ENCODE measurements around the gene CA4.
"Not testable (repeated sequence)": the region's sequence is repeated elsewhere in the genome, so short reads cannot be mapped to it uniquely, and the experiment has no call there.

The CA4 gene

DNA sequence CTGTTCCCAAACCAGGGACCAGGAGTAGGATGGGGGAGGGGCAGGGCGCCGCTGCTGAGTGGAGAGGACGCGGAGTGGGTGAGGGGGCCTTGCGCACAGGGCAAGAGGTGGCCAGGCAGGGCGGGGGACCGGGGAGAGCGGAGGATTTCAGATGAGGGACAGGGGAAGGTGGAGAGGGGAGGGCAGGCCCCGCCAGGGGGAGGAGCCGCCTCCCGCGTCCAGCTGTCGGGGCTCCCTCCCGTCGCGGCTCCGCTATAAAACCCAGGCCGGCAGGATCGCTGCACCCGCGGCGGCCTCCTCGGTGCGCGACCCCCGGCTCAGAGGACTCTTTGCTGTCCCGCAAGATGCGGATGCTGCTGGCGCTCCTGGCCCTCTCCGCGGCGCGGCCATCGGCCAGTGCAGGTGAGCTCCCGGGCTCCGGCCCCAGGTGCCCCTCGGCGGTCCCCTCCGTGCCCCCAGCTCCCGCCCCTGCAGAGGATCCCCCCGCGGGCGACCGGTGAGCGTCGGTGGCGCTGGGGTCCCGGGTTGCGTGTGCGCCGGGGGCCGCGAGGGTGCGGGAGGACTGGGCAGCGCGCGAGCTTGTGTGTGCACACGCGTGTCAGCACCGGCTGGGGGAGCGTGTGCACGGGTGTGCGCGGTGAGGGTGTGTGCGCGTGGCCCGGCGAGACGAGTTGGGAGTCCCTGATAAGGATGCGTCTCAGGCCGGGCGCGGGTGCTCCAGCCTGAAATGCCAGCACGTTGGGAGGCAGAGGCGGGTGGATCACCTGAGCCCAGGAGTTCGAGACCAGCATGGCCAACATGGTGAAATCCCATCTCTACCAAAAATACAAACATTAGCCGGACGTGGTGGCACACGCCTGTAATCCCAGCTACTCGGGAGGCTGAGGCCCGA is at the start of gene CA4:
CA4 (plus strand) TSS at position 283 of the 892 bp plus-strand sequence; CDS start at position 345, 62 bp downstream.
- no peak for DNase-seq (ENCODE audit: low read depth in 1 of 2, low spot score in 1 of 2)

- DNase-seq (ENCODE audit: low read depth in 1 of 2, low spot score in 1 of 2) = not testable (repeated sequence)
Observed at GRCh38 chr17:60100577-60100976, 49.2 kb upstream of the CA4 start.

DNA sequence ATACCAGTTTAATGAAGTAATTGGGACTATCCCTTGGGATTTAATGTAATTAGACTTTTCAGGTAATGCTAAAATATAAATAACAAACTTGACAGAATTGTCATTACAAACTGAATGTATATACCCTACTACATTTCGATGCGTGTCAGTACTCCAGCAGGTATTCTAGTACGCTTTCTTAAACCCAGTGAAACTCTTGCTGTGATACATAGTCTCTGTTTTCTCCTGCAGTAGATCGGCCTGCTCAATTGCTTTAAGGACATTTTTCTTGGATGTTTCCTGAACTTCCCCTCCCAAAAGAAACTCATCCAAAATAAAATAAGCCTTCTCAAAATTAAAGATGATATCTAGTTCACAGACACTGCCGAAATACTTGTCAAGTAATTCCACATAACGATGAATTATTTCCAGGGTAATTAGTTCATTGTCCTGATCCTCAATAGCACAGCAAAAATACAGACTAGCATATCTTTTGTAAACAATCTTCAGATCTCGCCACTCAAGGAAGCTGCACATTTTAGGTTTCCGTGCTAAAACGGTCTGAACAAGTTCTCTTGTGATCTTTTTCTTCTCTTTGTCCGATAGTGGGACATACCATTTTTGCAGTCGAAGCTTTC is 47.6 kb upstream of the CA4 start:
- not testable (repeated sequence) for DNase-seq (ENCODE audit: low read depth in 1 of 2, low spot score in 1 of 2)

- peak in 1 of 2 donors; percentile 5 for DNase-seq (ENCODE audit: low read depth in 1 of 2, low spot score in 1 of 2)
Observed at GRCh38 chr17:60102632-60103096, 47.1 kb upstream of the CA4 start.

GRCh38 chr17:60103957-60104356 is 45.8 kb upstream of the CA4 start:
- no peak for DNase-seq (ENCODE audit: low read depth in 1 of 2, low spot score in 1 of 2)

DNA sequence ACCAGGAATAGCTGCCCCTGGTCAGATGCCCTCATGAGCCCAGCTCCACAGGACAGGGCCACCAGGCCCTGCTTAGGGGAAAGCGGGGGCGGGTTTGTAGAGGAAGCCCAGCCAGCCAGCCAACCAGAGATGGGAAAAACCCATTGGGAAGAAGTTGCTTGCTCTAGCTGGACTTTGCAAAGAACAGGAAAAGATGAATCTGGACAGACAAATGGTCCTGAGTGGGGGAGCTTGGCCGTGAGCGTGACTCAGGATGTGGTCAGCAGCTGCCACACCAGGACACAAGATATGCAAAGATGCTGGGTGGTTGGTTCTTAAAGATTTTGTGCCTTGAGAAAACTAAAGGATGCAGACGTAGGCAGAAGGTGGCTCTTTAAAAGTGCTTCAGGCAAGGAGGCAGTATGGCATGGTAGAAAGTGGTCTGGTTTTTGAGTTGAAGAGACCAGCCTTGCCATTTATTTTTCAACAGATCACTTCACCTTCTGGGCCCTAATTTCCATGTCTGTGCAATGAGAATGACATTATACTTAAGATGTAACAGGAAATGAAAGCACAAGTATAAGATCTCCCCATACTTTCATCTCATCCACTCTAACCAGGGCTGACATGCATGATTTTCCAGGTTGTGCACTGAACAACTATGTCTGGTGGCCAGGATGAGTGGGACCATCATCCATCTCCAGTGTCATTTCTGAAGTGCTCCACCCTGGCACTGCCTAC is 43.3 kb upstream of the CA4 start:
- no peak for DNase-seq (ENCODE audit: low read depth in 1 of 2, low spot score in 1 of 2)

- no peak for DNase-seq (ENCODE audit: low read depth in 1 of 2, low spot score in 1 of 2)
Observed at GRCh38 chr17:60107526-60108257, 42.1 kb upstream of the CA4 start.

DNA sequence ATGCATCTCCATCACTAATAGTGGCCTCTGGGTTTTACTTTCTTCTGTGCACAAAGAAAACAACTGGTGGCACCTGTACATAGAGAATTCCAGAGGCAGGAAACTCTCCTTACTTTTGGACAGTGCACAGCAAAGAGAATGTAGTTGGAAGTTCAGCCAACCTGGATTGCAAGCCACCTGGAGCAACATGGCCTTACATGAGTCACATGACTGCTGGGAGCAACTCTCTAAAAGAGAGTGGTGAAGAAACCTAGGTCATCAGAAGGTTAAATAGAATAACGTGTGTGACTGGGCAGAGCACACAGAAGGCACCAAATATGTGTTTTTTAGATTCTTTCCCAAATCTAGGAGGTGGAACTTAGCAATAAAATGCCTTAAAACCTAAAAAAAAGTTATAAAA is 41.5 kb upstream of the CA4 start:
- DNase-seq (ENCODE audit: low read depth in 1 of 2, low spot score in 1 of 2) = not testable (repeated sequence)

DNA sequence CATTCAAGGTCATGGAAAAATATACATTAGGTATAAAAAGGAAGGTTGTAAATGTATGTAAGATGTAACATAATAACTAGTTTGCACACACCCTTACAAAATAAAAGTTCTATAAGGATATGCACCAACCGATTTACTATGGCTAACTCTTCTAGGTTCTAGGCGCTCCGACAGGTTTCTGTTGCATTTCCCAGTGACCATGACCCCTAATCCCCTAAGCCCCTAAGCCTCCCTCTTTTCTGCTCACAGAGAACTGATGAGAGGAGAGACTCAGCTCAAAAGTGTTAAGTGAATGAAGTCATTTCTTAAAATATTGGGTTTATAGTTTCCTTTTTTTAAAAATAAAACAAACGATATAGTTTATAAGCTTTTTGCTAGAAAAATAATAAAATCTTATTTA is 41.1 kb upstream of the CA4 start:
- no peak for DNase-seq (ENCODE audit: low read depth in 1 of 2, low spot score in 1 of 2)

GRCh38 chr17:60109161-60109560 is 40.6 kb upstream of the CA4 start:
- no peak for DNase-seq (ENCODE audit: low read depth in 1 of 2, low spot score in 1 of 2)

- DNase-seq (ENCODE audit: low read depth in 1 of 2, low spot score in 1 of 2) = no peak
Observed at GRCh38 chr17:60110586-60110985, 39.2 kb upstream of the CA4 start.

DNA sequence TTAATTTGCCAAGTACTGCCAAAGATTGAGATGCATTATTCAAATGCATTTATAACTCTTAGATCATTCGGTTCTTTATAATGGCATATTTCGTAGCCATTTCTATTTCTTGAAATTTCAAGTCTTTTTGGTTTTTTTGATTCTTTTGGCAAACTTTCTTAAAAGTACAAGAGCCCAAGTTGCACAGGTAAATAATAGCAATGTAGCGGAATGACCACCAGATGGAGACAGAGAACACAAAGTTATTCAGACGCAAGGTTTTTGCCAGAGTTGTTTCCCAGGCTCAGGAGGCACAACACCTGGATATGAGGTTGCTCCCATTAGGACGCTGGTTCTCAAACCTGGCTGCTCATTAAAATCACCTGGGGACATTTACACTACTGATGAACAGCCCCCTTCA is 38.1 kb upstream of the CA4 start:
- not testable (repeated sequence) for DNase-seq (ENCODE audit: low read depth in 1 of 2, low spot score in 1 of 2)

DNA sequence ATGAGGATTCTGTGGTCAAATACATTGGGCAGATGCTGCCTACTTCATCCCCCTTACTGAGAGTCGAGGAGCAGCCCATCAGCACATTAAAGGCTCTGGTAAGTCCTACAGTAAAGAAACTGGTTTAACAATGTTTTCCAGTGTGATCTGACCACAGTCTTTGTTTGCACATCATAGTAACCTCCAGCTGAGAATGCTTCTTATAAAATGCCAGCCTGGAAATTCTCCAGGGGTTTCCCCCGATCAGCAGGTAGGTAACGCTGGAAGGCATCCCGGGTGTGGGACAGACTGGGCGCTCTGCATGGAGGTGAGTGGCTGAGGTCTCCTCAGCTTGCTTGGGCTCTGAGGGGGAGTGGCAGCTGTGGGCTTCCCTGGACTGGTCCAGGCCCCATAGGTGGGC is 34.4 kb upstream of the CA4 start:
- DNase-seq (ENCODE audit: low read depth in 1 of 2, low spot score in 1 of 2) = not testable (repeated sequence)

GRCh38 chr17:60116196-60116595 is 33.6 kb upstream of the CA4 start:
- not testable (repeated sequence) for DNase-seq (ENCODE audit: low read depth in 1 of 2, low spot score in 1 of 2)

- DNase-seq (ENCODE audit: low read depth in 1 of 2, low spot score in 1 of 2) = not testable (repeated sequence)
Observed at GRCh38 chr17:60119162-60119561, 30.6 kb upstream of the CA4 start.

GRCh38 chr17:60119807-60120748 is 29.7 kb upstream of the CA4 start:
- DNase-seq (ENCODE audit: low read depth in 1 of 2, low spot score in 1 of 2) = not testable (repeated sequence)

GRCh38 chr17:60127068-60128064 is 22.4 kb upstream of the CA4 start:
- no peak for DNase-seq (ENCODE audit: low read depth in 1 of 2, low spot score in 1 of 2)

DNA sequence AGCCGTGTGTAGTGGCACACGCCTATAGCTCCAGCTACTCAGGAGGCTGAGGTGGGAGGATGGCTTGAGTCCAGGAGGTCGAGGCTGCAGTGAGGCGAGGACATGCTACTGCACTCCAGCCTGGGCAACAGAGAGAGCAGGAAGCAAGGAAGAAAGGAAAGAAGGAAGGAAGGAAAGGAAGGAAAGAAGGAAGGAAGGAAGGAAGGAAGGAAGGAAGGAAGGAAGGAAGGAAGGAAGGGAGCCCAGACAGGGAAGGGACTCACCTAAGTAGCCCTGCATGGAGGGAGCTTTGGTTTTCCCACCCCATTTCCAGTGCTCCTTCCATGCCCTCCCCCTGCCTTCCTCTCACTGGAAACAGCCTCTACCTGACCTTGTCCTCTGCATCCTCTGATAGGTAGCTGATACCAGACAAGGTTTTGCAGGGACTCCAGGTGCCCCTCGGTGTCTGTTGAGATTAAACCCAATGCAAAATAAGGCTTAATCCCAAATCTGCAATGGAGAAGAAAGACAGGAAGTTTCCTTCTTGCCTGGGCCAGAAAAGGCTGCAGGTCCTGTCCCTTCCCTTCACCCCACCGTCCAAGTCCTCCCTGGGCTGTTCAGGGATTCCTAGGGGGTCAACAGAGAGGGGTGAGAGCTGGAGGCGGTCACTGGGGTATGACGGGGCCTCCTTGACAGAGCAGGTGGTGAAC is 21.5 kb upstream of the CA4 start:
- no peak for DNase-seq (ENCODE audit: low read depth in 1 of 2, low spot score in 1 of 2)
